A673 (cell line): Measurements from ENCODE around the gene ADGRG1. TPM values are rescaled to one million over a fixed set of nuclear protein-coding genes. Genes with fewer than 3 reads are reported as not detected.

Experiments used
- BruUV-seq: library from RNA; stranded (reverse); fragments of 400-500 nt; replicated peaks from 2 replicates; lab custom pipeline; 2021; lab: Mats Ljungman, UMichigan
- CTCF ChIA-PET: fragments of 300-600 bp; sonication (Branson Sonifier 250); formaldehyde crosslinking; loops from one replicate; lab custom pipeline; 2022; ENCODE audit warnings: antibody characterized with exemption; lab: Charles Lee
- POLR2A ChIA-PET: fragments of 300-600 bp; sonication (Branson Sonifier 250); formaldehyde crosslinking; loops from one replicate; lab custom pipeline; 2022; ENCODE audit warnings: antibody characterized with exemption; ENCODE audit not compliant: low non-redundant PET; lab: Charles Lee
- DNase-seq: peaks from one replicate; pipeline ENCODE4 v3.0.0-alpha.2; 2015; ENCODE audit warnings: low spot score
- H3K27ac ChIP-seq: fragments of 200-600 bp; sonication (generic); 2 replicates; pipeline ENCODE4 v1.5.1; 2016; ENCODE audit warnings: mixed run types, low read depth, mild to moderate bottlenecking, mixed read lengths, antibody characterized with exemption, low read length; ENCODE audit not compliant: poor library complexity, severe bottlenecking
- H3K27me3 ChIP-seq: fragments of 200-600 bp; sonication (generic); replicated peaks from 2 replicates; pipeline ENCODE4 v1.6.1; 2017; ENCODE audit warnings: mixed run types, low read depth, mild to moderate bottlenecking, mixed read lengths, antibody characterized with exemption, low read length; ENCODE audit not compliant: insufficient read depth, poor library complexity
- H3K36me3 ChIP-seq: fragments of 200-600 bp; sonication (generic); 2 replicates; pipeline ENCODE4 v1.6.1; 2016; ENCODE audit warnings: mixed run types, mild to moderate bottlenecking, mixed read lengths, antibody characterized with exemption, low read length; ENCODE audit not compliant: insufficient read depth, poor library complexity, severe bottlenecking
- H3K4me1 ChIP-seq: fragments of 200-600 bp; sonication (generic); 2 replicates; pipeline ENCODE4 v1.6.1; 2017; ENCODE audit warnings: mixed run types, mild to moderate bottlenecking, mixed read lengths, antibody characterized with exemption, low read length; ENCODE audit not compliant: insufficient read depth, poor library complexity, severe bottlenecking
- H3K4me3 ChIP-seq: fragments of 200-600 bp; sonication (generic); 2 replicates; pipeline ENCODE4 v1.5.1; 2016; ENCODE audit warnings: low read depth, mixed run types, mild to moderate bottlenecking, mixed read lengths, low read length; ENCODE audit not compliant: poor library complexity, severe bottlenecking
- H3K9me3 ChIP-seq: fragments of 200-600 bp; sonication (generic); 2 replicates; pipeline ENCODE4 v1.6.1; 2016; ENCODE audit warnings: mixed run types, low read depth, mild to moderate bottlenecking, mixed read lengths, antibody characterized with exemption, low read length; ENCODE audit not compliant: poor library complexity, severe bottlenecking
- EZH2 ChIP-seq: fragments of 200-600 bp; sonication (generic); IDR thresholded peaks from 2 replicates; pipeline ENCODE4 v1.6.1; 2017; ENCODE audit warnings: borderline replicate concordance, low read depth, mild to moderate bottlenecking, mixed read lengths, antibody characterized with exemption, low read length; ENCODE audit not compliant: poor library complexity, severe bottlenecking
- intact Hi-C: fragments of 100-400 bp; cut with micrococcal nuclease; formaldehyde crosslinking; loops from one replicate; pipeline ENCODE4 v1.10.0; 2022; ENCODE audit not compliant: unreplicated experiment
- total RNA-seq: library from RNA; stranded (reverse); gene quantifications from 2 replicates; pipeline ENCODE4 v1.2.3, GENCODE V29; 2021
- TF ChIP-seq, protein P1 (sequence below): fragments of 300-800, 200-600 bp; sonication (generic); conservative IDR thresholded peaks from 2 replicates; pipeline ENCODE4 v1.5.1; 2017; ENCODE audit warnings: low read depth, mild to moderate bottlenecking, antibody characterized with exemption, low read length, moderate library complexity, mixed read lengths

Gene ADGRG1
- total RNA-seq, 1 experiment from 2014 or later: 0.75 TPM

DNA sequence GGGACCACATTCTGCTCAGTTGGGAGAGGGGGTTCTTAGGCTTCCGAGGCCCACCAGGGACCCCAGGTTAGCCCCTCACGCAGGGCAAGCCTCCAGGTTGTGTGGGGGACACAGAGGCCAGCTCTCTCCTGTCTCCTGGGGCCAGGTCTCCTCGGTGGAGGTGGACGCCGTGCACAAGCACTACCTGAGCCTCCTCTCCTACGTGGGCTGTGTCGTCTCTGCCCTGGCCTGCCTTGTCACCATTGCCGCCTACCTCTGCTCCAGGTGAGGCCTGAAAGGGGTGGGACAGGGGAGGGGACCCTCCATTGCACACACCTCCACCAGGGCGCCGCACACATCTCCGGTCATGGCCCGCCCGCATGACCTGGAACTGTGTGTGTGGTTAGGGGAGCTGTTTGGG is 28.8 kb downstream of the ADGRG1 start:
- Histone ChIP-seq H3K4me1 (no peaks in the 10 kb centered on the region), H3K4me3 (no peak overlapping the region), H3K36me3 (no peaks in the 10 kb centered on the region), H3K27me3 (no peaks in the 10 kb centered on the region), H3K27ac (no peak overlapping the region), H3K9me3 (no peaks in the 10 kb centered on the region)
- TF ChIP-seq, protein P1, sequence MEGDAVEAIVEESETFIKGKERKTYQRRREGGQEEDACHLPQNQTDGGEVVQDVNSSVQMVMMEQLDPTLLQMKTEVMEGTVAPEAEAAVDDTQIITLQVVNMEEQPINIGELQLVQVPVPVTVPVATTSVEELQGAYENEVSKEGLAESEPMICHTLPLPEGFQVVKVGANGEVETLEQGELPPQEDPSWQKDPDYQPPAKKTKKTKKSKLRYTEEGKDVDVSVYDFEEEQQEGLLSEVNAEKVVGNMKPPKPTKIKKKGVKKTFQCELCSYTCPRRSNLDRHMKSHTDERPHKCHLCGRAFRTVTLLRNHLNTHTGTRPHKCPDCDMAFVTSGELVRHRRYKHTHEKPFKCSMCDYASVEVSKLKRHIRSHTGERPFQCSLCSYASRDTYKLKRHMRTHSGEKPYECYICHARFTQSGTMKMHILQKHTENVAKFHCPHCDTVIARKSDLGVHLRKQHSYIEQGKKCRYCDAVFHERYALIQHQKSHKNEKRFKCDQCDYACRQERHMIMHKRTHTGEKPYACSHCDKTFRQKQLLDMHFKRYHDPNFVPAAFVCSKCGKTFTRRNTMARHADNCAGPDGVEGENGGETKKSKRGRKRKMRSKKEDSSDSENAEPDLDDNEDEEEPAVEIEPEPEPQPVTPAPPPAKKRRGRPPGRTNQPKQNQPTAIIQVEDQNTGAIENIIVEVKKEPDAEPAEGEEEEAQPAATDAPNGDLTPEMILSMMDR: no peak
- no peak for TF ChIP-seq EZH2
- ChIA-PET CTCF (no interaction called here), POLR2A (no interaction called here)
- no TSS peak for BruUV-seq
- intact Hi-C loops: no loop called here
- no peak for DNase-seq

DNA sequence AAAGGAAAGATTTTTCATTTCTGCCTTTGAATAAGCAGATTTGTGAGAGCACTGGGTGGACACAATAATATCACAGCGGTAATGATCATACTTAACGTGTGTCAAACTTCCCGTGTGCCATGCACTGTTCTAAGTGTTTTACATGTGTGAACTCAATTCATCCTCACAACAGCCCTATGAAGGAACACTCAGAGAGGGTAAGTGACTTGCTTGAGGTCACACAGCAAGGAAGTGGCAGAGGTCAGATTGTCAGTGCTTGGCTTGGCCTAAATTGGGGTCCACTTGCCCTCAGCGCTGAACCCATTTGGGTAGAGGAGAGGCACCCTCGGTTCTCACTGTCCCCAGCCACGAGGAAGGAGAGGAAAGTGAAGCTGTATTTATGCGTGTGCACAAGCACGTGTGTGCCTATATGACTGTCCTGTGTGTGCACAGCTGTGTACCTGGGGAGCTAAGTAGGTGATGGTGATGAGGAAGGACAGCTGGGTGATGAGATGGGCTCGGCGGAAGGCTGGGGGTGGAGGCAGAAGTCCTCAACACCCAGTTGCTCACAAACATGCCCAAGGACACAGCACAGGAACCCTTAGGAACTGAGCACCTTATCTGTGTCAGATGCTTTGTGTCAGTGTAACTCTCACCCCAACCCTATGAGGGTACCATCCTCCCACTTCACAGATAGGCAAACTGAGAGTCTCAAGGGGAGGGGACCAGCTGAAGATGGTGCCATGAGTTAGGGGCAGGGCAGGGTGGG is 29.9 kb downstream of the ADGRG1 start:
- Histone ChIP-seq H3K36me3 (no peaks in the 10 kb centered on the region), H3K4me1 (no peaks in the 10 kb centered on the region), H3K27ac (no peak overlapping the region), H3K9me3 (no peaks in the 10 kb centered on the region), H3K27me3 (no peaks in the 10 kb centered on the region), H3K4me3 (no peak overlapping the region)
- no peak for DNase-seq
- BruUV-seq: no TSS peak
- ChIA-PET POLR2A (no interaction called here), CTCF (interaction anchor here (0.6 kb wide), 1 partner anchor 647 kb away, joined by 7 read pairs; no protein-coding TSS in a partner anchor)
- no peak for TF ChIP-seq EZH2
- TF ChIP-seq, protein P1: no peak
- intact Hi-C loops: no loop called here

DNA sequence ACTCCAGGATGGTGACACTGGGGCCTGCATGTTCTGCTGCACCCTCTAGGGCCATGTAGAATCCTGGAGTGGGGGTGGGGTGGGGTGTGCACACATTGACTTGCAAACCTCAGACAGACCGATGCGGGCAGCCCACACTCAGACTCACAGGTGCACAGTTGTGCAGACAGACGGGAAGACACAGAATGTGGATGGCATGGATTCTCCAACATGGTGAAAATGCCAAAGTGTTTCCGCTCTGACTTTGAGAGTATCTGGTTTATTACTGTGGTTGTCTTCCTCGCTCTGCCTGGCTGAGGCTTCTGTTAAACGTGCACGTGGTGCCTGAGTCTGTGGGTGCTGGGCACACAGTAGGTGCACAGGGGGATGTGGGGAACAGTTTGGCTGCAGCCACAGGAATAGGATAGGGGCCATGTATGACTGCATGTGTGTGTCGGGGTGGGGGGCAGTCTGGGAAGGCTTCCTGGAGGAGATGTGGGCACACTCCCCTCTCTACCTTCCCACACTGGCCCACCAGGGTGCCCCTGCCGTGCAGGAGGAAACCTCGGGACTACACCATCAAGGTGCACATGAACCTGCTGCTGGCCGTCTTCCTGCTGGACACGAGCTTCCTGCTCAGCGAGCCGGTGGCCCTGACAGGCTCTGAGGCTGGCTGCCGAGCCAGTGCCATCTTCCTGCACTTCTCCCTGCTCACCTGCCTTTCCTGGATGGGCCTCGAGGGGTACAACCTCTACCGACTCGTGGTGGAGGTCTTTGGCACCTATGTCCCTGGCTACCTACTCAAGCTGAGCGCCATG is 30.6 kb downstream of the ADGRG1 start:
- BruUV-seq: no TSS peak
- H3K27me3 ChIP-seq: no peaks in the 10 kb centered on the region
- no peak overlapping the region for H3K27ac ChIP-seq
- ChIA-PET POLR2A (no interaction called here), CTCF (interaction anchor here (0.6 kb wide), 1 partner anchor 647 kb away, joined by 7 read pairs; no protein-coding TSS in a partner anchor)
- no peaks in the 10 kb centered on the region for H3K4me1 ChIP-seq
- TF ChIP-seq, protein P1: no peak
- TF ChIP-seq EZH2: no peak
- intact Hi-C loops: no loop called here
- no peaks in the 10 kb centered on the region for H3K36me3 ChIP-seq
- H3K4me3 ChIP-seq: no peak overlapping the region
- H3K9me3 ChIP-seq: no peaks in the 10 kb centered on the region
- DNase-seq: no peak
